Adrenal gland (tissue), 5 donors: ENCODE results near the gene EOGT.

ENCODE experiments used
- CTCF ChIP-seq, 6 experiments: fragments of 450-650 bp in 4 of 6; fragments of 200-600 bp in 2 of 6; sonication (generic) in 1 of 6; IDR thresholded peaks; 1 replicate in 5 of 6; 2 replicates in 1 of 6; pipeline versions ENCODE4 v1.5.1 to v1.8.0; 2016 to 2021; ENCODE audit warnings: antibody characterized with exemption in 6 of 6, mild to moderate bottlenecking in 2 of 6, moderate library complexity in 1 of 6
- POLR2A ChIP-seq, 2 donors: fragments of 450-650 bp; IDR thresholded peaks; one replicate each; pipeline ENCODE4 v1.6.1; 2017; ENCODE audit warnings: antibody characterized with exemption in 2 of 2, mild to moderate bottlenecking in 2 of 2, moderate library complexity in 1 of 2
- donor health status: DM: no; HTN: no; CAD: no.

GRCh38 chr3:68963376-68963775 lies 50.1 kb downstream of the EOGT start:
- no peak for TF ChIP-seq CTCF (IDR thresholded peaks at IDR 0.05)
- TF ChIP-seq POLR2A (IDR thresholded peaks at IDR 0.05), result no peak
